ENCODE results near the gene CELF1.

The CELF1 gene

GRCh38 chr11:47442514-47442913, 110.4 kb downstream of the CELF1 start:
- H3K4me1 ChIP-seq, result no peaks in the 10 kb centered on the region
- H3K9ac ChIP-seq, result no peak overlapping the region
- TF ChIP-seq, protein P1, sequence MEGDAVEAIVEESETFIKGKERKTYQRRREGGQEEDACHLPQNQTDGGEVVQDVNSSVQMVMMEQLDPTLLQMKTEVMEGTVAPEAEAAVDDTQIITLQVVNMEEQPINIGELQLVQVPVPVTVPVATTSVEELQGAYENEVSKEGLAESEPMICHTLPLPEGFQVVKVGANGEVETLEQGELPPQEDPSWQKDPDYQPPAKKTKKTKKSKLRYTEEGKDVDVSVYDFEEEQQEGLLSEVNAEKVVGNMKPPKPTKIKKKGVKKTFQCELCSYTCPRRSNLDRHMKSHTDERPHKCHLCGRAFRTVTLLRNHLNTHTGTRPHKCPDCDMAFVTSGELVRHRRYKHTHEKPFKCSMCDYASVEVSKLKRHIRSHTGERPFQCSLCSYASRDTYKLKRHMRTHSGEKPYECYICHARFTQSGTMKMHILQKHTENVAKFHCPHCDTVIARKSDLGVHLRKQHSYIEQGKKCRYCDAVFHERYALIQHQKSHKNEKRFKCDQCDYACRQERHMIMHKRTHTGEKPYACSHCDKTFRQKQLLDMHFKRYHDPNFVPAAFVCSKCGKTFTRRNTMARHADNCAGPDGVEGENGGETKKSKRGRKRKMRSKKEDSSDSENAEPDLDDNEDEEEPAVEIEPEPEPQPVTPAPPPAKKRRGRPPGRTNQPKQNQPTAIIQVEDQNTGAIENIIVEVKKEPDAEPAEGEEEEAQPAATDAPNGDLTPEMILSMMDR (IDR thresholded peaks at IDR 0.05), result no peak

DNA sequence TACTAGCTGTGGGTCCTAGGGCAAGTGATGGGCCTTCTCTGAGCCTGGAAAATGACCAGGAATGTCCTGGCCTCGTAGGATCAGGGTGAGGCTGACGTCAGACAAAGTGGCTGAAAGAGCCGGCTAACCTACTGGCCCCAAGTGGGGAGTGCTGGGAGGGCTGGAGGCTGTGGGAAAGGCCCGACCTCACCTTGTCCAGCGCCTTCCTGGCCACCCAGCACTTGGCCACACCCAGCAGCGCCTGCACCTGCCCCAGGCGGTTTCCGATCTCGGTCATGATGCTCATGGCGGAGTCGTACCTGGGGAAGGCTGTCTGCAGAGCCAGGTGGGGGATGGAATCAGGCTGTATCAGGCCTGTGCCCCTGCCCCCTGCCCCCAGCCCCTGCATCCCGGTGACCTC, 111.5 kb downstream of the CELF1 start:
- no peaks in the 10 kb centered on the region for H3K36me3 ChIP-seq (ENCODE audit: control insufficient read depth, insufficient read depth, low read length)
- no peak overlapping the region for H3K4me2 ChIP-seq (ENCODE audit: low read length)
- no peak overlapping the region for H2AFZ ChIP-seq
- no peaks in the 10 kb centered on the region for H3K4me1 ChIP-seq
- H3K9ac ChIP-seq, result no peak overlapping the region
- H3K4me3 ChIP-seq (ENCODE audit: low read depth, low read length), result no peak overlapping the region
- no peaks in the 10 kb centered on the region for H3K79me2 ChIP-seq
- H3K27me3 ChIP-seq (ENCODE audit: control insufficient read depth, insufficient read depth, low read length), result no peaks in the 10 kb centered on the region
- TF ChIP-seq, protein P1 (IDR thresholded peaks at IDR 0.05), result no peak
- H3K27ac ChIP-seq, result no peak overlapping the region
- H3K9me3 ChIP-seq (ENCODE audit: control insufficient read depth, low read length), result no peaks in the 10 kb centered on the region

More at GRCh38 chr11:47442514-47442913, 110.4 kb downstream of the CELF1 start:
- Histone ChIP-seq H3K4me2 (ENCODE audit: low read length) (no peak overlapping the region), H3K4me3 (ENCODE audit: low read depth, low read length) (no peak overlapping the region), H3K27ac (no peak overlapping the region), H3K27me3 (ENCODE audit: control insufficient read depth, insufficient read depth, low read length) (no peaks in the 10 kb centered on the region), H3K36me3 (ENCODE audit: control insufficient read depth, insufficient read depth, low read length) (no peaks in the 10 kb centered on the region), H3K79me2 (no peaks in the 10 kb centered on the region), H3K9me3 (ENCODE audit: control insufficient read depth, low read length) (no peaks in the 10 kb centered on the region), H2AFZ (no peak overlapping the region)

- no peak overlapping the region for H3K4me3 ChIP-seq (ENCODE audit: low read depth, low read length)
- H3K4me2 ChIP-seq (ENCODE audit: low read length), result no peak overlapping the region
- H3K9me3 ChIP-seq (ENCODE audit: control insufficient read depth, low read length), result no peaks in the 10 kb centered on the region
- no peaks in the 10 kb centered on the region for H3K27me3 ChIP-seq (ENCODE audit: control insufficient read depth, insufficient read depth, low read length)
- H3K79me2 ChIP-seq, result no peaks in the 10 kb centered on the region
- TF ChIP-seq, protein P1 (IDR thresholded peaks at IDR 0.05), result no peak
- H3K4me1 ChIP-seq, result no peaks in the 10 kb centered on the region
- H3K9ac ChIP-seq, result no peak overlapping the region
- no peak overlapping the region for H2AFZ ChIP-seq
- H3K27ac ChIP-seq, result no peak overlapping the region
- no peaks in the 10 kb centered on the region for H3K36me3 ChIP-seq (ENCODE audit: control insufficient read depth, insufficient read depth, low read length)
These were observed 112.9 kb downstream of the CELF1 start for GRCh38 chr11:47440054-47440476.

- H3K27me3 ChIP-seq (ENCODE audit: control insufficient read depth, insufficient read depth, low read length), result no peaks in the 10 kb centered on the region
- H3K4me1 ChIP-seq, result no peaks in the 10 kb centered on the region
- H3K79me2 ChIP-seq, result no peaks in the 10 kb centered on the region
- H3K36me3 ChIP-seq (ENCODE audit: control insufficient read depth, insufficient read depth, low read length), result no peaks in the 10 kb centered on the region
- no peak overlapping the region for H3K4me3 ChIP-seq (ENCODE audit: low read depth, low read length)
- H3K4me2 ChIP-seq (ENCODE audit: low read length), result no peak overlapping the region
- H3K9ac ChIP-seq, result no peak overlapping the region
- no peak overlapping the region for H2AFZ ChIP-seq
- H3K9me3 ChIP-seq (ENCODE audit: control insufficient read depth, low read length), result no peaks in the 10 kb centered on the region
- no peak overlapping the region for H3K27ac ChIP-seq
- TF ChIP-seq, protein P1 (IDR thresholded peaks at IDR 0.05), result no peak
These were observed 114.2 kb downstream of the CELF1 start for GRCh38 chr11:47438721-47439120.

DNA sequence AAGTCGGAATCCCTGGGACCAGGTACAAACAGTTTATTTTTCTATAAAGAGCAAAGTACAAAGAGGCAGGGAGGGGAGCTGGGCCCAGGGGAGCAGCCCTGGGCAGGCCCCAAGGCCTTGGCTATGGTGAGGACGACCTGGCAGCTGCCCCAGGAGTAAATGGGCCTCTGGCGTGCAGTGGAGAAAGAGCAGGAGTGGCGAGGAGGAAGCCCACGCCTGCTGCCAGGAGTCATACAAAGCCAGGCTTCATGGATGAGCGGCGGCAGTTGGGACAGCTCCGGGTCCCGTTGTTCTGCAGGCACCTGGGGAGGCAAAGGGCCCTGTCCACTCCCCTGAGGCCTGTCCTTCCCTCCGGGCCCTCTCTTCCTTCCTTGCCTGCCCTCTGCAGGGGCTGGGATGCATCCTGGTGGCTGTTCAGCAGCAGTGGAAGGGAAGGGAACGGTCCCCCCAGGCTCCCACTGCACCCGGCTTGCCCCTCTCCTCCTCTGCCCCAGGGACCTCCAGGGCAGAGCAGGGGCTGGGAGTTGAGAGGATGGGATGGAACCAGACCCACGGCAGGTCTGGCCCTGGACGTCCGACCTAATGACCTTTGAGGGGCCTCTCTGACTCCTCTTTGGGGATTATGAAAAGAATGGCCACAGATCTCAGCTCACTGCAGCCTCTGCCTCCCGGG, 115.0 kb downstream of the CELF1 start:
- Histone ChIP-seq H3K4me3 (ENCODE audit: low read depth, low read length) (no peak overlapping the region), H3K9me3 (ENCODE audit: control insufficient read depth, low read length) (no peaks in the 10 kb centered on the region), H3K9ac (no peak overlapping the region), H3K27me3 (ENCODE audit: control insufficient read depth, insufficient read depth, low read length) (no peaks in the 10 kb centered on the region), H3K4me1 (no peaks in the 10 kb centered on the region), H3K4me2 (ENCODE audit: low read length) (no peak overlapping the region), H3K27ac (no peak overlapping the region), H3K79me2 (no peaks in the 10 kb centered on the region), H2AFZ (no peak overlapping the region), H3K36me3 (ENCODE audit: control insufficient read depth, insufficient read depth, low read length) (no peaks in the 10 kb centered on the region)
- TF ChIP-seq, protein P1 (IDR thresholded peaks at IDR 0.05), result no peak

Data from parathyroid adenoma (tissue), 2 donors.